ENCODE data around the gene TTC7B.

TTC7B gene

GRCh38 chr14:90699016-90699415 lies 117.2 kb downstream of the TTC7B start:
- DNase-seq = peak; percentile 84

DNA sequence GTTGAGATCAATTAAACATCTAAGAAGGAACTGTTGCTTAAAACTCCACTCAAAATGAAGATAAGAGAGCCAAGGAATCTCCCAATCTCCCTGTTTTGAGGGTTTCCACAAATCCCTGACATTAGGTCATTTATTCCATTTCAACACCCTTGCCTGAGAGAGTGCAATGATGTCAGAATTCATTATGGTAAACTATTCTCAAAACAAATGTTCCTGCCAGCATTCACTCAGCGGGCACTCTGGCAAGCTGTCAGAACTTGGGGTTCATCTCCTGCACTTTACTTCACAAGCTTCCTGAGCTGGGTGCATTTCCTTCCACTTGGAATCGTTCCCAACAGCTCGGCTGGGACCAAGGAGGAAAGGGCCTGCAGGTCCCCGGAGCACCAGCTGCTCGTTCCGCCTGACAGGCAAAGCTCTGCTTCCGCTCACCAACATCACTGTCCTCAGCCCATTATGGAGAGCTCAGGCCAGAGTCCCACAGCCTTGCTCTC lies 117.8 kb downstream of the TTC7B start:
- peak; percentile 91 for DNase-seq

DNA sequence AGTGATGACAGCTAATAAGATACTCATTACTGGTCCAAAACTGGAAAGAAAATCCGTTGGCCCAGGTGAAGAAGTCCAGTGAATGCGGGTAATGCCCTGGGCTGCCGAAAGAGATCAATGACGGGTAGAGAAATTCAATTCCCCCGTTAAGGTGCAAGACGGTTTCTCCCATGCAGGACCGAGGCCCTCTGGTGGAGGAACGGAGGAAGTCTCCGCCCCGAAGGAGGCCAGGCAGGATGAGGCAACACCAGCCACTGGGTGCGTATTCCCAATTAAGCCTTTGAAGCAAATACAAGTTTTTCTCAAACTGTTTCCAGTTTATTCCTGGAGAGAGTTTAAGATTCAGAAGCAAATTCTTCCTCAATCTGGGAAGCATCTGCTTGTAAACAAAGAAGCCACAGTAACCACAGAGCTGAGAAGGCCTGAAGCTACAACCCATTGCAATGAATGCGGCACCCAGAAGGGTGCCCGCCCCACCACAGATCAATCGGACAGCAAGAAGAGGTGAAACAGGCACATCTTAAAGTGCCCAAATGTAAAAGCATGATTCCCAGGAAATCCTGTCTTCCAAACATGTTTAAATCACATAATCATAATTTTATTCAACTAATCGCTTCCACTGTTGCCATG lies 118.5 kb downstream of the TTC7B start:
- DNase-seq = peak; percentile 77

- DNase-seq = no peak
Measured at GRCh38 chr14:90697132-90697531, 119.1 kb downstream of the TTC7B start.

GRCh38 chr14:90696720-90697119 lies 119.5 kb downstream of the TTC7B start:
- DNase-seq = no peak

DNA sequence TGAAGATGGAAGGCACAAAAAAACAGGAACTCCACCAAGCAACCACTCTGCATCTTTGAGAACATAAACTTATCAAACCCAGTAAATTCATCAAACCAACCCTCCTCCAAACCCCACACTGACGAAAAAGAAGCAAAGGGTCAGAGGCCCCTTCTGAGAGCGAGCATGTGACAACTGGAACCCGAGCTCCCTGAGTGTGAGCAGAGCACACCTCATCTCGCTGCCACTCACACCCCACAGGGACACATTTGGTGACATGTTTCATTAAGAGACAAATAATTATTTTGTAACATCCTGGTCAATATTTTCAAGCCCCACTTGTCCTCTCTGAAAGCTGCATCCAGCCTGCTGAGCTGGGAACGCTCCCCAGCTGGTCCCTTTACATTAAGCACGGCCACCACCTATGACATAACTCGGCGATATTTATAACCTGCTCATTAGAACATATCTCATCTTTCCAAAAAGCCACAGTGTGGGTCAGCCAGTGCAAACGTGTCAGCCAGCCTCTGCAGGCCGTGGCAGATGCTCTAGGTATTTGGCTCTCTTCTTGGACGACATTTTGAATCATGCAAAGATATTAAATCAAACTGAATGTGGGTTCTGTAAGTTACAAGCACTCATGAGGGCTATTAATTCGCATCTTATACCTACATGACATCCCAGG lies 120.1 kb downstream of the TTC7B start:
- no peak for DNase-seq

GRCh38 chr14:90693413-90693812 lies 122.8 kb downstream of the TTC7B start:
- peak; percentile 99 for DNase-seq

DNA sequence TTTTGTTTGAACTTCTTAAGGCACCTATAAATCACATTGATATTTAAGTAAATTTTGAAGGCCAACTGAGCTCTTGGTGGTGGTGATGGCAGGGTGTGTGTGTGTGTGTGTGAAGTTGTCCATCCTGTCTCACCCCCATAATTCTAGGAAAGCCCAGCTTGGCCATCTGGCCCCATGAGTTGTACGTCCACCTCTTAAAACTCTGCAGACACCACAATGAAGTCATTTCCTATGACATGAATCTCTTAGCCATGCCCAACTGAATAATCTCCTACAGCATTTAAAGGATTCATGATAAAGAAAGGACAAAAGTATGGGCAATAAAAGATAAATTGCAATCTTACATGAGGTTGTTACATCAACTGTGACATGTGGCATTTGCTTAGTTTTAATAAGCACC lies 123.4 kb downstream of the TTC7B start:
- no peak for DNase-seq

GRCh38 chr14:90692061-90692460 lies 124.2 kb downstream of the TTC7B start:
- DNase-seq = no peak

DNA sequence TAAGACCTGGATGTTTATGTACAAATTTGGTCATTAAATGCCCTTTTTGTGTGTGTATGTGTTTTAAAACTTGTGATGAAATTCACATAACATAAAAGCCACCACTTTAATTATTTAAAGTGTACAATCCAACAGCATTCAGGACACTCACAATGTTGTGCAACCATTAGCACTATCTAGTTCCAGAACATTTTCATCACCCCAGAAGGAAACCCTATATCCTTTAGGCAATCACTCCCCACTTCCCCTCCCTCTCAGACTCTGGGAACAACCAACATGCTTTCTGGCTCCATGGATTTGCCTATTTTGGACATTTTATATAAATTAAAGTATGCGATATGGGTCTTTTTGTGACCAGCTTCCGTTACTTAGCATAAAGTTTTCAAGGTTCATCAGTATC lies 124.6 kb downstream of the TTC7B start:
- no peak for DNase-seq

DNA sequence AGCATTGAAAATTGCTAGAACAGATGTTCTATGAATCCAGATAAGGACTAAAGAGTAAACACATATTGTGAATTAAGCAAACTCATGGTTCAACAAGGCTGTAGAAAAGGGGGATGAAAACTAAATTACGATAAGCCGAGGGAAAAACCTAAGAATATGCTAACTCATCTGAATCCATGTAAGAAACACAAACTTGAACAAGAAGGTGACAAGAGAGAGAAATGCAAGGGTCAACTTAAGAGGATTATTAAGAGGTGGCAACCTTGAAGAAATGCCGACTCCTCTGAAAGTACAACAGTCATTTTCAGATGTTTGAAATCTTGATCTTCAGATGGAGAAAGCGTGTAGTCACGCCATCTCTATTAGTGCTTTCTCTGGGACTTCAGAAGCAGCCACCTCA lies 128.6 kb downstream of the TTC7B start:
- DNase-seq = no peak

GRCh38 chr14:90682615-90683014 lies 133.6 kb downstream of the TTC7B start:
- DNase-seq = no peak

DNA sequence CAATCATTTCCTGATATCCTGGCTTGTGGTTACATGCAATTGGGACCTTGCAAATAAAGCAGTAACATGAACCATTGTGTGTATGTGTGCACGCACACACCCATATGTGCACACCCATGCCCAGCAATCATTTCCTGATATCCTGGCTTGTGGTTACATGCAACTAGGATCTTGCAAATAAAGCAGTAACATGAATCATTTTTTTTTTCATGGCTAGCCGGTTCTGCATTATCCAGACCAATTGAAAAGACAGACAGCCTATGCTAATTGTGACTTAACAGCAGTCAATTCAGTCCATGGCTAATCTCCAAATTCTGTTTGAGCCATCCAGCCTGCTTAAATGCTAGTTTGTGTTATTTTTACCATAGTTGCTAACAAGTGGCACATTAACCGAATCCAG lies 134.3 kb downstream of the TTC7B start:
- DNase-seq = no peak

- DNase-seq = no peak
Measured at GRCh38 chr14:90678846-90679362, 137.3 kb downstream of the TTC7B start.

GRCh38 chr14:90678420-90678819 lies 137.8 kb downstream of the TTC7B start:
- no peak for DNase-seq

GRCh38 chr14:90677484-90678050 lies 138.7 kb downstream of the TTC7B start:
- no peak for DNase-seq

DNA sequence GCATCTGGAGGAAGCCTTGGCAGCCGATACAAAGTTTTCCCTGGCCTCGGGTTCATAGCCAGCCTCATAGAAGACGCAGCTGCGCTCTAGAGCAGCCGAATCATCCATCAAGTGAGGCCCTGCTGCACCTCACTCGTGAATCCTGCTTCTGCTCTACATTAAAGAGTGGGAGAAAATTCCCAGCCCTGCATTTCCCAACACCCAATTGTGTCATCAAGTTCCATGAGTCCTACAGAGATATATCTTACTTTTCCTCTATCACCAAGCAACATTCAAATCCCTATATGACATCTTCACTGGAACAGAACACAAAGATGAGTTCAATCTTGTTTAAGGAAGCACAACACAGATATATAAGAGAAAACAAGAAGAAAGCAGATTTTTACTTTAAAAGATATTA lies 139.3 kb downstream of the TTC7B start:
- DNase-seq = no peak

- no peak for DNase-seq
Measured at GRCh38 chr14:90676356-90676755, 139.9 kb downstream of the TTC7B start.

DNA sequence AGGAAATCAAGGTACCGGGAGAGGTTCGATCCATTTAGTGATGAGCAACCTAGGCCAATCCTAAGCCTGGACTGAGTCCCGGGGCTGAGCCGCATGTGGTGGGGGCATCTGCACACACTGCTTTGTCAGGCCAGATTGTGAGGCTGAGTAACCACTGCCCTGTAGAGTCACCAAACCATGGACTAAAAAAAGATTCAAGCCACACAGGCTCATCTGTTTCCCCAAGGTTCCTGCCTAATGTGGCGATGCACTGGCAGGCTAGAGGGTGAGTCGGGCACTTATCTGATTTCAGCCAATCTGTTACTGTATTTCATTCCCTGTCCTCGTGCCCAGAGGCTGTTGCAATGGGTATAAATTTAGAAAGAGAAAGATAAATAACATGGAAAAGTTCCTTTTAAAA lies 140.8 kb downstream of the TTC7B start:
- DNase-seq = peak; percentile 97

DNA sequence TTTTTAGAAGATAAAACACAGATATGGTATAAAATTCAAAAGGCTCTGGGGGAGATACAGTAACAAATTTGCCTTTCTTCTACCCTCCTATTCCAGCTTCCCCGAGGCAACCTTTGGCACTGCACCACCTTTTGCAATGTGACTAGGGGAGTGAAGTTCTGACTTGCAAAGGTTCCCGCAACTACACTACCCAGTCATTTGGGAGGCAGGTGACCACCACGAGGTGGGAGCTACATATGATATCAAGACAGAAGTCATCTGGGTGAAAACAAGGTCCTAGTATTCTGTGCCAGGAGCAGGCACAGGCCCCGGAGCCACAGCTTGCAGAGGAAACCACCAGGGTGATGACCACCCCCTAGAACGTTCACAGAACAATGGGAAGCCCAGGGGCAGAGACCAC lies 141.5 kb downstream of the TTC7B start:
- no peak for DNase-seq

DNA sequence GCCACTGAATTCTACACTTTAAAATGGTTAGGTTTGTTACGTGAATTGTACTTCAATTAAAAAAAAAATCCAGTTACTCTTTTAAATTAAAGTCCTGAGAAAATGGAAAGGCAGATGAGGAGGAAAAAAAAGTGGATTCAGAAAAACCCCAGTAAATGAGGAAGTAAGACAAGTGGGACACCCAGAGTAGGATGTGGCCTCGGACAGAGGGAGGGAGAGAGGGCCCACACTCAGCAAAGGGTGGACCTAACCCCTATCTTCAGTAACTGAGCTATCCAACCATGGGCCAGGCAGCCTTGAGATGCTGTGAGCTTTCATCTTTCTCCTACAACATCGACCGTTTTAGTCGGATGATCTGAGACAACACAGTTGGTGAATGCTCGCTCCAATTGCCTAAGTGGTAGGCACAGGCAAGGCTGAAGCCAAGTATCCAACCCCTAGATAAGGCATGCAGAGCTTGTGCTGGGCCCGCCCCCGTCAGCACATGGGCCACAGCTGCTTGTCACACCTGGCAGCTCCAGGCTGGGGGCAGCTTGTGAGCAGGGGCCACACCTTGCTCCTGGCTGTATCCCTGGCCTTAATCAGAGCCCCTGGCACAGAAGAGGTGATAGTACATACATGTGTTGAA lies 142.1 kb downstream of the TTC7B start:
- DNase-seq = peak; percentile 95

- DNase-seq = no peak
Measured at GRCh38 chr14:90671382-90672234, 144.6 kb downstream of the TTC7B start.

DNA sequence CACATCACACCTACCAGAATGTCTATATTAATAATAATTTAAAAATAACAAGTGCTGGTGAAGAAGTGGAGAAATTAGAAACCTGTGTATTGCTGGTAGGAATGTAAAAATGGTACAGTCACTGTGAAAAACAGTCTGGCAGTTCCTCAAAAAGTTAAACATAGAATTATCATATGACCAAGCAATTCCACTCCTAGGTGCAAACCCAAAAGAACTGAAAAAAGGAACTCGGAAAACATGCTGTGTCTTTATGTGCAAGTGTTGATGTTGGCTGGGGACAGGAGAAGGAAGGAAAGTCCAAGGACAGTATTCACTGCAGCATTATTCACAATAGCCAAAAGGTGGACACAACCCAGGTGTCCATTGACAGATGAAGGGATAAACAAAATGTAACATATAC lies 146.5 kb downstream of the TTC7B start:
- DNase-seq = no peak

Data from NCI-H2171 treated with DMSO at 0.1 percent for 48 hours (cell line).